DOHH2 (cell line): ENCODE results near the gene METAP1D.

ENCODE experiments used
- H3F3A ChIP-seq: fragments of 200-600 bp; sonication (generic), shearing (Covaris generic); 2 replicates; pipeline ENCODE4 v1.6.0; 2016; ENCODE audit warnings: antibody characterized with exemption, mild to moderate bottlenecking; ENCODE audit not compliant: control insufficient read depth, insufficient read depth
- H3K27ac ChIP-seq: fragments of 200-600 bp; sonication (generic); 2 replicates; pipeline ENCODE4 v1.5.1; 2014; ENCODE audit warnings: low read depth, mild to moderate bottlenecking, low read length, moderate library complexity
- H3K27me3 ChIP-seq: fragments of 200-600 bp; sonication (generic); 2 replicates; pipeline ENCODE4 v1.6.1; 2014; ENCODE audit warnings: mild to moderate bottlenecking, low read length, mixed read lengths; ENCODE audit not compliant: control insufficient read depth
- H3K36me3 ChIP-seq: fragments of 200-600 bp; sonication (generic); 2 replicates; pipeline ENCODE4 v1.6.1; 2014; ENCODE audit warnings: mild to moderate bottlenecking, low read length, moderate library complexity, mixed read lengths; ENCODE audit not compliant: control insufficient read depth
- H3K4me1 ChIP-seq: fragments of 200-600 bp; sonication (generic); 2 replicates; pipeline ENCODE4 v1.6.1; 2014; ENCODE audit warnings: mild to moderate bottlenecking, low read length, mixed read lengths; ENCODE audit not compliant: control insufficient read depth
- H3K4me2 ChIP-seq: fragments of 200-600 bp; sonication (generic); 2 replicates; pipeline ENCODE4 v1.6.0; 2014; ENCODE audit warnings: mild to moderate bottlenecking, low read length, moderate library complexity
- H3K4me3 ChIP-seq: fragments of 200-600 bp; sonication (generic); 2 replicates; pipeline ENCODE4 v1.5.1; 2014; ENCODE audit warnings: mild to moderate bottlenecking, low read length, mixed read lengths
- H3K79me2 ChIP-seq: fragments of 200-600 bp; sonication (generic); 2 replicates; pipeline ENCODE4 v1.6.1; 2014; ENCODE audit warnings: mild to moderate bottlenecking, low read length, mixed read lengths; ENCODE audit not compliant: control insufficient read depth
- H3K9me2 ChIP-seq: fragments of 200-600 bp; sonication (generic); replicated peaks from 2 replicates; pipeline ENCODE4 v1.6.1; 2014; ENCODE audit warnings: mild to moderate bottlenecking, low read length, mixed read lengths; ENCODE audit not compliant: control insufficient read depth
- H3K9me3 ChIP-seq: fragments of 200-600 bp; sonication (generic); 2 replicates; pipeline ENCODE4 v1.6.1; 2014; ENCODE audit warnings: antibody characterized with exemption, low read length, mixed read lengths; ENCODE audit not compliant: control insufficient read depth, insufficient read depth
- H4K20me1 ChIP-seq: fragments of 200-600 bp; sonication (generic); 2 replicates; pipeline ENCODE4 v1.6.0; 2014; ENCODE audit warnings: low read depth, mild to moderate bottlenecking, antibody characterized with exemption, low read length, moderate library complexity; ENCODE audit not compliant: control insufficient read depth, insufficient read depth
- CTCF ChIP-seq: fragments of 200-600 bp; sonication (generic); IDR thresholded peaks from one replicate; pipeline ENCODE4 v1.5.1; 2014; ENCODE audit warnings: antibody characterized with exemption, mild to moderate bottlenecking, low read depth, low read length; ENCODE audit not compliant: poor library complexity, severe bottlenecking
- EZH2phosphoT487 ChIP-seq: fragments of 200-600 bp; sonication (generic); IDR thresholded peaks from 2 replicates; pipeline ENCODE4 v1.6.1; 2017; ENCODE audit warnings: borderline replicate concordance, mild to moderate bottlenecking, antibody characterized with exemption, low read length, moderate library complexity, mixed read lengths

Gene METAP1D

GRCh38 chr2:172087780-172088244 lies 88.1 kb downstream of the METAP1D start:
- TF ChIP-seq CTCF (no peak), EZH2phosphoT487 (no peak)
- no peak overlapping the region for H3K4me3 ChIP-seq
- no peaks in the 10 kb centered on the region for H3K9me2 ChIP-seq
- no peak overlapping the region for H3K4me2 ChIP-seq
- no peaks in the 10 kb centered on the region for H3K9me3 ChIP-seq
- no peak overlapping the region for H3K27ac ChIP-seq
- H3F3A ChIP-seq: peaks cover 14% of the 10 kb centered on the region; the same call in 1 of the 2 replicates
- H3K4me1 ChIP-seq: peaks cover 33% of the 10 kb centered on the region
- peaks cover 89% of the 10 kb centered on the region for H3K27me3 ChIP-seq
- H3K36me3 ChIP-seq: no peaks in the 10 kb centered on the region
- H3K79me2 ChIP-seq: no peaks in the 10 kb centered on the region
- H4K20me1 ChIP-seq: no peaks in the 10 kb centered on the region; the same call in 1 of the 2 replicates

- Histone ChIP-seq H4K20me1 (no peaks in the 10 kb centered on the region; the same call in 1 of the 2 replicates), H3K9me3 (no peaks in the 10 kb centered on the region), H3K9me2 (no peaks in the 10 kb centered on the region), H3K79me2 (no peaks in the 10 kb centered on the region), H3F3A (peaks cover 14% of the 10 kb centered on the region; the same call in 1 of the 2 replicates), H3K27ac (no peak overlapping the region), H3K4me2 (no peak overlapping the region), H3K27me3 (peaks cover 89% of the 10 kb centered on the region), H3K4me3 (no peak overlapping the region), H3K4me1 (peaks cover 27% of the 10 kb centered on the region), H3K36me3 (no peaks in the 10 kb centered on the region)
- no peak for TF ChIP-seq EZH2phosphoT487
- TF ChIP-seq CTCF: no peak
These were observed 88.7 kb downstream of the METAP1D start for GRCh38 chr2:172088245-172089004.

GRCh38 chr2:172089005-172089504 lies 89.3 kb downstream of the METAP1D start:
- H3K27me3 ChIP-seq: peaks cover 89% of the 10 kb centered on the region
- no peak overlapping the region for H3K4me2 ChIP-seq
- no peak overlapping the region for H3K4me3 ChIP-seq
- TF ChIP-seq CTCF: no peak
- no peak for TF ChIP-seq EZH2phosphoT487
- no peaks in the 10 kb centered on the region for H3K79me2 ChIP-seq
- no peaks in the 10 kb centered on the region; the same call in 1 of the 2 replicates for H4K20me1 ChIP-seq
- H3K9me3 ChIP-seq: no peaks in the 10 kb centered on the region
- H3F3A ChIP-seq: peaks cover 14% of the 10 kb centered on the region; the same call in 1 of the 2 replicates
- no peaks in the 10 kb centered on the region for H3K9me2 ChIP-seq
- H3K4me1 ChIP-seq: peaks cover 20% of the 10 kb centered on the region
- H3K27ac ChIP-seq: no peak overlapping the region
- no peaks in the 10 kb centered on the region for H3K36me3 ChIP-seq
